ENCODE data around the gene CALHM2. TPM values are rescaled to one million over a fixed set of nuclear protein-coding genes. Genes with fewer than 3 reads are reported as not detected.

The CALHM2 gene
- total RNA-seq, 1 donor from 2014 or later = 11.3 TPM

GRCh38 chr10:103473261-103473671, 21.1 kb upstream of the CALHM2 start:
- DNase-seq = no peak
- no peaks in the 10 kb centered on the region for H3K4me1 ChIP-seq
- H3K27ac ChIP-seq (replicated peaks) = no peak overlapping the region
- TF ChIP-seq CTCF (IDR thresholded peaks at IDR 0.05; ENCODE audit: borderline replicate concordance) = no peak
- H3K27me3 ChIP-seq (ENCODE audit: low read depth) = peaks cover 18% of the 10 kb centered on the region
- no peaks in the 10 kb centered on the region for H3K9me3 ChIP-seq (replicated peaks)
- intact Hi-C loops (cut with micrococcal nuclease) = no loop called here
- H3K4me3 ChIP-seq = no peak overlapping the region
- no peaks in the 10 kb centered on the region for H3K36me3 ChIP-seq

- Histone ChIP-seq H3K27me3 (ENCODE audit: low read depth) (peaks cover 15% of the 10 kb centered on the region), H3K27ac (replicated peaks) (no peak overlapping the region), H3K9me3 (replicated peaks) (no peaks in the 10 kb centered on the region), H3K4me3 (no peak overlapping the region), H3K36me3 (no peaks in the 10 kb centered on the region), H3K4me1 (no peaks in the 10 kb centered on the region)
- intact Hi-C loops (cut with micrococcal nuclease) = no loop called here
- DNase-seq = no peak
- TF ChIP-seq CTCF (IDR thresholded peaks at IDR 0.05; ENCODE audit: borderline replicate concordance) = no peak
Measured at GRCh38 chr10:103472005-103472404, 19.8 kb upstream of the CALHM2 start.

GRCh38 chr10:103470761-103471653, 18.8 kb upstream of the CALHM2 start:
- H3K27ac ChIP-seq (replicated peaks) = no peak overlapping the region
- TF ChIP-seq CTCF (IDR thresholded peaks at IDR 0.05; ENCODE audit: borderline replicate concordance) = no peak
- H3K9me3 ChIP-seq (replicated peaks) = no peaks in the 10 kb centered on the region
- intact Hi-C loops (cut with micrococcal nuclease) = no loop called here
- no peak overlapping the region for H3K4me3 ChIP-seq
- H3K27me3 ChIP-seq (ENCODE audit: low read depth) = peaks cover 7% of the 10 kb centered on the region
- H3K36me3 ChIP-seq = no peaks in the 10 kb centered on the region
- no peaks in the 10 kb centered on the region for H3K4me1 ChIP-seq
- no peak for DNase-seq

- H3K36me3 ChIP-seq = no peaks in the 10 kb centered on the region
- H3K27ac ChIP-seq (replicated peaks) = no peak overlapping the region
- H3K4me1 ChIP-seq = no peaks in the 10 kb centered on the region
- no peak for TF ChIP-seq CTCF (IDR thresholded peaks at IDR 0.05; ENCODE audit: borderline replicate concordance)
- no peaks in the 10 kb centered on the region for H3K9me3 ChIP-seq (replicated peaks)
- no peak for DNase-seq
- peaks cover 6% of the 10 kb centered on the region for H3K27me3 ChIP-seq (ENCODE audit: low read depth)
- intact Hi-C loops (cut with micrococcal nuclease) = no loop called here
- H3K4me3 ChIP-seq = no peak overlapping the region
Measured at GRCh38 chr10:103469201-103469600, 17.0 kb upstream of the CALHM2 start.

- no peak overlapping the region for H3K4me3 ChIP-seq
- intact Hi-C loops (cut with micrococcal nuclease) = no loop called here
- no peak for TF ChIP-seq CTCF (IDR thresholded peaks at IDR 0.05; ENCODE audit: borderline replicate concordance)
- no peak overlapping the region for H3K27ac ChIP-seq (replicated peaks)
- no peak for DNase-seq
- H3K27me3 ChIP-seq (ENCODE audit: low read depth) = peaks cover 6% of the 10 kb centered on the region
- no peaks in the 10 kb centered on the region for H3K4me1 ChIP-seq
- no peaks in the 10 kb centered on the region for H3K36me3 ChIP-seq
- H3K9me3 ChIP-seq (replicated peaks) = no peaks in the 10 kb centered on the region
Measured at GRCh38 chr10:103467406-103467805, 15.2 kb upstream of the CALHM2 start.
